IPS-15b (cell line): ENCODE results near the gene CEMIP.

Source experiments
- H3K27me3 ChIP-seq: one replicate; pipeline ENCODE4 v1.6.1; 2013; ENCODE audit warnings: low read length; ENCODE audit not compliant: control insufficient read depth, insufficient read depth
- H3K36me3 ChIP-seq: one replicate; pipeline ENCODE4 v1.6.1; 2013; ENCODE audit warnings: low read length; ENCODE audit not compliant: control insufficient read depth, insufficient read depth
- H3K4me1 ChIP-seq: one replicate; pipeline ENCODE4 v1.6.1; 2013; ENCODE audit warnings: mild to moderate bottlenecking, low read length; ENCODE audit not compliant: control insufficient read depth, insufficient read depth
- H3K4me3 ChIP-seq: one replicate; pipeline ENCODE4 v1.5.1; 2013; ENCODE audit warnings: low read depth, low read length
- H3K9ac ChIP-seq: one replicate; pipeline ENCODE4 v1.6.1; 2013; ENCODE audit warnings: low read depth, mild to moderate bottlenecking, low read length
- H3K9me3 ChIP-seq: one replicate; pipeline ENCODE4 v1.6.1; 2013; ENCODE audit warnings: mild to moderate bottlenecking, low read length; ENCODE audit not compliant: control insufficient read depth, insufficient read depth

CEMIP gene

GRCh38 chr15:80887148-80887547, 108.0 kb downstream of the CEMIP start:
- H3K4me3 ChIP-seq = no peak overlapping the region
- no peak overlapping the region for H3K9ac ChIP-seq
- peaks cover 4% of the 10 kb centered on the region for H3K4me1 ChIP-seq
- H3K36me3 ChIP-seq = no peaks in the 10 kb centered on the region
- no peaks in the 10 kb centered on the region for H3K27me3 ChIP-seq
- no peaks in the 10 kb centered on the region for H3K9me3 ChIP-seq

GRCh38 chr15:80888846-80889245, 109.7 kb downstream of the CEMIP start:
- Histone ChIP-seq H3K36me3 (no peaks in the 10 kb centered on the region), H3K9ac (no peak overlapping the region), H3K27me3 (no peaks in the 10 kb centered on the region), H3K9me3 (no peaks in the 10 kb centered on the region), H3K4me3 (no peak overlapping the region), H3K4me1 (peaks cover 4% of the 10 kb centered on the region)

GRCh38 chr15:80890341-80891005, 111.3 kb downstream of the CEMIP start:
- H3K36me3 ChIP-seq = no peaks in the 10 kb centered on the region
- no peaks in the 10 kb centered on the region for H3K9me3 ChIP-seq
- H3K27me3 ChIP-seq = no peaks in the 10 kb centered on the region
- H3K4me1 ChIP-seq = peaks cover 4% of the 10 kb centered on the region
- no peak overlapping the region for H3K4me3 ChIP-seq
- no peak overlapping the region for H3K9ac ChIP-seq

DNA sequence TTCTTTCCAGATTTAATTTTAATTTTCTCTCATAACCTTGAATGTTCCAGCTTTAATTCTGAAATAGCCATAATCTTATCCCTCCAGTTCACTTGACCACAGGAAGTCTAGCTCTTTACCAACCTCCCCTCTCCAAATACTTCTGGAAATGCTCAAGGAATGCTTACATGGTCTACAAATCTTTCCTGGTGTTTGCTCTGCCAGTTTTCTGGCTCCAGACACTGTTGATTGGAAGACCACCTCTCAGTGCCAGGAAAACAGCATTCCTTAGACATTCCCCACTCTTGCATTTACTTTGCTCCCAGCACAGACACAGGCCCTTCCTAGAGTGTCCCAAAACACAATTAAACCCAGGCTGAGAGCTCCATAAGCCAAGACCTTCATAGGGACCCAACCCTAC, 111.8 kb downstream of the CEMIP start:
- Histone ChIP-seq H3K9me3 (no peaks in the 10 kb centered on the region), H3K9ac (no peak overlapping the region), H3K27me3 (no peaks in the 10 kb centered on the region), H3K36me3 (peaks cover 2% of the 10 kb centered on the region), H3K4me1 (peaks cover 4% of the 10 kb centered on the region), H3K4me3 (no peak overlapping the region)

- no peaks in the 10 kb centered on the region for H3K27me3 ChIP-seq
- peaks cover 2% of the 10 kb centered on the region for H3K4me1 ChIP-seq
- H3K9me3 ChIP-seq = no peaks in the 10 kb centered on the region
- H3K9ac ChIP-seq = no peak overlapping the region
- no peak overlapping the region for H3K4me3 ChIP-seq
- H3K36me3 ChIP-seq = peaks cover 2% of the 10 kb centered on the region
Measured at GRCh38 chr15:80892414-80892813, 113.2 kb downstream of the CEMIP start.

GRCh38 chr15:80893777-80894176, 114.6 kb downstream of the CEMIP start:
- no peak overlapping the region for H3K9ac ChIP-seq
- no peaks in the 10 kb centered on the region for H3K27me3 ChIP-seq
- peaks cover 2% of the 10 kb centered on the region for H3K36me3 ChIP-seq
- H3K4me3 ChIP-seq = no peak overlapping the region
- no peaks in the 10 kb centered on the region for H3K9me3 ChIP-seq
- no peaks in the 10 kb centered on the region for H3K4me1 ChIP-seq

DNA sequence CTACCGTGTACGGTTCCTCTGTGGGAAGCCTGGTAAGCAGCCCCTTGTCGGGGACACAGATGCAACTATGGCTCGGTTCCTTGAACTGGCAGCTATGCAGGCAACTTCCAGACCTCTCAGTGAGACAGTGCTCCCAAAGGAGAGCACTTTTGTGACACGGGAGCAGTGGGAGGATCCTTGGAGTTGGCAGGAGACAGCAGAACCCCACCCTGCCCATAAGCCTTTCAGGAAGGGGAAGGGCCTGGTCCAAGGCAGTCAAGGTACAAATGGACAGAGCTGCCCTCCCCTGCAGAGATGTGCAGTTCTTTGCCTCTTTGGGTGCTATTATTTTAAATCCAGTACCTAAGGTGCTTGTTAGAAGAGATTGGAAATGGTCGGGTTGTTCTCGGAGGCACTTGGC, 115.9 kb downstream of the CEMIP start:
- no peaks in the 10 kb centered on the region for H3K9me3 ChIP-seq
- peaks cover 2% of the 10 kb centered on the region for H3K36me3 ChIP-seq
- no peak overlapping the region for H3K4me3 ChIP-seq
- no peaks in the 10 kb centered on the region for H3K4me1 ChIP-seq
- H3K27me3 ChIP-seq = no peaks in the 10 kb centered on the region
- no peak overlapping the region for H3K9ac ChIP-seq

- no peaks in the 10 kb centered on the region for H3K4me1 ChIP-seq
- no peak overlapping the region for H3K9ac ChIP-seq
Measured at GRCh38 chr15:80895965-80896364, 116.8 kb downstream of the CEMIP start.

DNA sequence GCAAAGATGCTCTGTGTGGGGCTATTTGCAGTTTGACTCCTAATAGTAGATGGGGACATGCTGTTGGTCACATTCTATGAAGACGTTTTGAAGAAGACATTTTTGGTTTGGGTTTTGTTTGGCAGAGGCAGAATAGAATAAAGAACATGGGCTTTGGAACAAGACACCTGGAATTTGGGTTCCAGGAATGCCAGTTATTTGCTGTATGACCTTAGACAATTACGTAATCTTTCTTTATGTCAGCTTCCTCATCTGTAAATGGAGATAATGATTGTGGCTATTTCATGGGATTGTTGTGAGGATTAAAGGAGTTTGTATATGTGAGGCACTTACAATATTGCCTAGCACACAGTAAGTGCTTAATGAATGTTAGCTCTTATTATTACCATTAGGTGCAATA, 118.9 kb downstream of the CEMIP start:
- no peaks in the 10 kb centered on the region for H3K4me1 ChIP-seq
- H3K36me3 ChIP-seq = peaks cover 2% of the 10 kb centered on the region
- no peak overlapping the region for H3K9ac ChIP-seq
- no peaks in the 10 kb centered on the region for H3K27me3 ChIP-seq
- H3K4me3 ChIP-seq = no peak overlapping the region
- no peaks in the 10 kb centered on the region for H3K9me3 ChIP-seq

More at GRCh38 chr15:80895965-80896364, 116.8 kb downstream of the CEMIP start:
- H3K4me3 ChIP-seq = no peak overlapping the region
- no peaks in the 10 kb centered on the region for H3K27me3 ChIP-seq
- H3K36me3 ChIP-seq = peaks cover 2% of the 10 kb centered on the region
- H3K9me3 ChIP-seq = no peaks in the 10 kb centered on the region

GRCh38 chr15:80902298-80902801, 123.2 kb downstream of the CEMIP start:
- Histone ChIP-seq H3K9ac (no peak overlapping the region), H3K4me1 (no peaks in the 10 kb centered on the region), H3K27me3 (no peaks in the 10 kb centered on the region), H3K36me3 (no peaks in the 10 kb centered on the region), H3K9me3 (no peaks in the 10 kb centered on the region), H3K4me3 (no peak overlapping the region)

- no peaks in the 10 kb centered on the region for H3K4me1 ChIP-seq
- no peaks in the 10 kb centered on the region for H3K27me3 ChIP-seq
- no peak overlapping the region for H3K4me3 ChIP-seq
- H3K36me3 ChIP-seq = no peaks in the 10 kb centered on the region
- no peaks in the 10 kb centered on the region for H3K9me3 ChIP-seq
- no peak overlapping the region for H3K9ac ChIP-seq
Measured at GRCh38 chr15:80904998-80905397, 125.8 kb downstream of the CEMIP start.

DNA sequence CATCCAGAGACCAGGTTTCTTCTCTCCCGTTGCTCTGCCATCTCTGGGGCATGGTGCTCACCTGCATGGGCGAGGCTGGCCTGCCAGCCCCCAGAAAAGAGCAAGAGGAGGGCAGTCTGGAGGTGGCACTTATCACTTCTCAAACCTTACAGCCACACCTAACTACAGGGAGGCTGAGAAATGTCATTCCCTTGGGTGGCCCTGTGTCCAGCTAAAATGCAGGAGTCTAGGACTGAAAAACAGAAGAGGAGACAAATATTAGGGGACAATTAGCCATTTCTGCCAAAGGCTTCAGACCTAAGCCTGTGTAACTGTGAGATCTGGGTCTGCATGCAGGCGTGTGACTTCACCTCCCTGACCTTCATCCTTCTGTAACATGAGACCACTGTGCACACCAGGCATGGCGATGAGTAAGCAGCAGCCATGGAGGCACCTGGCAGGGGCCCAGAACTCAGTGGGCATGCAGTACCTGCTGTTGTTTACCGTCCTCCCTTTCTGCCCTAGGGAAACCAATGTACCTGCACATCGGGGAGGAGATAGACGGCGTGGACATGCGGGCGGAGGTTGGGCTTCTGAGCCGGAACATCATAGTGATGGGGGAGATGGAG, 127.1 kb downstream of the CEMIP start:
- no peak overlapping the region for H3K4me3 ChIP-seq
- no peaks in the 10 kb centered on the region for H3K36me3 ChIP-seq

More for the DNA sequence above, 127.1 kb downstream of the CEMIP start:
- H3K27me3 ChIP-seq = no peaks in the 10 kb centered on the region
- H3K4me1 ChIP-seq = no peaks in the 10 kb centered on the region
- no peak overlapping the region for H3K9ac ChIP-seq
- no peaks in the 10 kb centered on the region for H3K9me3 ChIP-seq
